HG03139 (cell line): Measurements from ENCODE around the gene YWHAB.

ENCODE experiments used
- ATAC-seq: cut with Tn5 transposase; IDR thresholded peaks from one replicate; pipeline ENCODE4 v1.9.1; 2021; ENCODE audit not compliant: unreplicated experiment

The YWHAB gene

GRCh38 chr20:44911264-44911921 lies 25.9 kb downstream of the YWHAB start:
- ATAC-seq = no peak

GRCh38 chr20:44912189-44912588 lies 26.7 kb downstream of the YWHAB start:
- no peak for ATAC-seq

GRCh38 chr20:44914924-44915323 lies 29.4 kb downstream of the YWHAB start:
- no peak for ATAC-seq

- no peak for ATAC-seq
Measured at GRCh38 chr20:44916586-44916985, 31.1 kb downstream of the YWHAB start.

GRCh38 chr20:44917399-44917798 lies 31.9 kb downstream of the YWHAB start:
- no peak for ATAC-seq

GRCh38 chr20:44918342-44918741 lies 32.8 kb downstream of the YWHAB start:
- ATAC-seq = no peak

GRCh38 chr20:44918761-44919160 lies 33.3 kb downstream of the YWHAB start:
- ATAC-seq = no peak

- no peak for ATAC-seq
Measured at GRCh38 chr20:44921447-44921846, 35.9 kb downstream of the YWHAB start.

- no peak for ATAC-seq
Measured at GRCh38 chr20:44924541-44924940, 39.0 kb downstream of the YWHAB start.

- no peak for ATAC-seq
Measured at GRCh38 chr20:44928595-44928994, 43.1 kb downstream of the YWHAB start.

GRCh38 chr20:44930517-44931168 lies 45.1 kb downstream of the YWHAB start:
- no peak for ATAC-seq

- ATAC-seq = no peak
Measured at GRCh38 chr20:44931911-44932310, 46.4 kb downstream of the YWHAB start.

GRCh38 chr20:44932916-44933315 lies 47.4 kb downstream of the YWHAB start:
- no peak for ATAC-seq

- ATAC-seq = no peak
Measured at GRCh38 chr20:44936510-44936909, 51.0 kb downstream of the YWHAB start.

- ATAC-seq = no peak
Measured at GRCh38 chr20:44938637-44939036, 53.1 kb downstream of the YWHAB start.

GRCh38 chr20:44941120-44941691 lies 55.7 kb downstream of the YWHAB start:
- ATAC-seq = no peak

GRCh38 chr20:44942264-44942973 lies 56.9 kb downstream of the YWHAB start:
- ATAC-seq = no peak

- no peak for ATAC-seq
Measured at GRCh38 chr20:44943828-44944227, 58.3 kb downstream of the YWHAB start.

- no peak for ATAC-seq
Measured at GRCh38 chr20:44945261-44945660, 59.8 kb downstream of the YWHAB start.

GRCh38 chr20:44946271-44946852 lies 60.9 kb downstream of the YWHAB start:
- no peak for ATAC-seq

- no peak for ATAC-seq
Measured at GRCh38 chr20:44948107-44948506, 62.6 kb downstream of the YWHAB start.
